GM23338 (cell line): ENCODE results near the gene HNRNPM. TPM values are rescaled to one million over a fixed set of nuclear protein-coding genes. Genes with fewer than 3 reads are reported as not detected.

ENCODE experiments used
- ATAC-seq: fragments of 200-7000 bp; cut with Tn5 transposase; 3 replicates; pipeline ENCODE4 v1.9.1; 2020
- DNase-seq: peaks from one replicate; pipeline ENCODE4 v3.0.0-alpha.2; 2015; ENCODE audit warnings: low spot score
- H2AFZ ChIP-seq: fragments of 200-600 bp; sonication (generic); 2 replicates; pipeline ENCODE4 v1.8.0; 2016; ENCODE audit warnings: antibody characterized with exemption, mild to moderate bottlenecking, moderate library complexity
- H3F3A ChIP-seq: fragments of 200-600 bp; sonication (generic); replicated peaks from 2 replicates; pipeline ENCODE4 v1.8.0; 2017; ENCODE audit warnings: antibody characterized with exemption, mixed run types, low read depth
- H3K27ac ChIP-seq: fragments of 200-600 bp; sonication (generic); 2 replicates; pipeline ENCODE4 v1.6.1; 2016; ENCODE audit warnings: low read depth
- H3K27me3 ChIP-seq: fragments of 200-600 bp; sonication (generic); 2 replicates; pipeline ENCODE4 v1.8.0; 2016; ENCODE audit warnings: mild to moderate bottlenecking, mixed run types, moderate library complexity; ENCODE audit not compliant: insufficient read depth
- H3K36me3 ChIP-seq: fragments of 200-600 bp; sonication (generic); 2 replicates; pipeline ENCODE4 v1.8.0; 2016; ENCODE audit warnings: mild to moderate bottlenecking; ENCODE audit not compliant: insufficient read depth
- H3K4me1 ChIP-seq: fragments of 200-600 bp; sonication (generic); 2 replicates; pipeline ENCODE4 v1.8.0; 2016; ENCODE audit warnings: mild to moderate bottlenecking, moderate library complexity; ENCODE audit not compliant: insufficient read depth
- H3K4me2 ChIP-seq: fragments of 200-600 bp; sonication (generic); 2 replicates; pipeline ENCODE4 v1.7.1; 2017; ENCODE audit warnings: mixed run types
- H3K4me3 ChIP-seq: fragments of 200-600 bp; sonication (generic); 2 replicates; pipeline ENCODE4 v1.6.1; 2016; ENCODE audit warnings: mixed run types
- H3K79me2 ChIP-seq: fragments of 200-600 bp; sonication (generic); replicated peaks from 2 replicates; pipeline ENCODE4 v1.8.0; 2017; ENCODE audit warnings: mild to moderate bottlenecking; ENCODE audit not compliant: insufficient read depth
- H3K9me2 ChIP-seq: fragments of 200-600 bp; sonication (generic); 2 replicates; pipeline ENCODE4 v1.8.0; 2017; ENCODE audit not compliant: insufficient read depth
- H4K20me1 ChIP-seq: fragments of 200-600 bp; sonication (generic); replicated peaks from 2 replicates; pipeline ENCODE4 v1.8.0; 2017; ENCODE audit warnings: mild to moderate bottlenecking; ENCODE audit not compliant: insufficient read depth
- H3K27ac Mint-ChIP-seq: 2 replicates; pipeline ENCODE4 v1.8.0; 2020; ENCODE audit warnings: inconsistent platforms, mild to moderate bottlenecking, moderate library complexity, mixed read lengths
- H3K27me3 Mint-ChIP-seq: 3 replicates; pipeline ENCODE4 v1.8.0; 2022; ENCODE audit warnings: low read depth, mild to moderate bottlenecking, moderate library complexity, mixed read lengths, inconsistent platforms; ENCODE audit not compliant: insufficient read depth, poor library complexity
- H3K36me3 Mint-ChIP-seq: 3 replicates; pipeline ENCODE4 v1.8.0; 2021; ENCODE audit warnings: low read depth, mild to moderate bottlenecking, inconsistent platforms, moderate library complexity, mixed read lengths
- H3K4me1 Mint-ChIP-seq: 3 replicates; pipeline ENCODE4 v1.8.0; 2020; ENCODE audit warnings: mild to moderate bottlenecking, inconsistent platforms, mixed read lengths
- H3K4me3 Mint-ChIP-seq: 3 replicates; pipeline ENCODE4 v1.8.0; 2021; ENCODE audit warnings: moderate library complexity, mild to moderate bottlenecking, inconsistent platforms, mixed read lengths
- H3K9me3 Mint-ChIP-seq: 3 replicates; pipeline ENCODE4 v1.8.0; 2020; ENCODE audit warnings: moderate library complexity, mild to moderate bottlenecking, inconsistent platforms, mixed read lengths
- CREB1 ChIP-seq: fragments of 250-450 bp; sonication (Bioruptor Pico); IDR thresholded peaks from 2 replicates; pipeline ENCODE4 v1.5.0; 2020; ENCODE audit warnings: low read depth, mild to moderate bottlenecking, moderate library complexity
- JUNB ChIP-seq: IDR thresholded peaks from one replicate; pipeline ENCODE4 v1.6.1; 2016; ENCODE audit warnings: antibody characterized with exemption; ENCODE audit not compliant: unreplicated experiment
- NANOG ChIP-seq: IDR thresholded peaks from 2 replicates; pipeline ENCODE4 v1.6.1; 2016; ENCODE audit warnings: antibody characterized with exemption, borderline replicate concordance
- POLR2AphosphoS5 ChIP-seq: IDR thresholded peaks from 2 replicates; pipeline ENCODE4 v1.6.1; 2016; ENCODE audit warnings: antibody characterized with exemption, low read depth
- REST ChIP-seq: IDR thresholded peaks from one replicate; pipeline ENCODE4 v1.6.1; 2018; ENCODE audit warnings: antibody characterized with exemption; ENCODE audit not compliant: unreplicated experiment
- STAT1 ChIP-seq: IDR thresholded peaks from one replicate; pipeline ENCODE4 v1.6.1; 2016; ENCODE audit warnings: antibody characterized with exemption; ENCODE audit not compliant: unreplicated experiment
- ZNF114 ChIP-seq: fragments of 250-450 bp; sonication (Bioruptor Pico); IDR thresholded peaks from 2 replicates; pipeline ENCODE4 v1.5.0; 2020; ENCODE audit warnings: mild to moderate bottlenecking, moderate library complexity
- ZNF331 ChIP-seq: fragments of 250-450 bp; sonication (Bioruptor Pico); IDR thresholded peaks from 2 replicates; pipeline ENCODE4 v1.5.0; 2020; ENCODE audit warnings: low read depth, mild to moderate bottlenecking, moderate library complexity
- ZNF462 ChIP-seq: fragments of 250-450 bp; sonication (Bioruptor Pico); IDR thresholded peaks from 2 replicates; pipeline ENCODE4 v1.5.0; 2020; ENCODE audit warnings: mild to moderate bottlenecking, moderate library complexity
- polyA plus RNA-seq: library from polyadenylated mRNA; unstranded; fragments of >200 nt; fragmentation: Nextera tagmentation; extraction: Ambion mirVana; gene quantifications from 2 replicates; pipeline ENCODE4 v1.2.1, GENCODE V29; 2016
- total RNA-seq: library from RNA; depleted of rRNA; stranded (reverse); fragments of >200 nt; shearing (Covaris generic); gene quantifications from 2 replicates; pipeline ENCODE4 v1.2.3, GENCODE V29; 2014
- TF ChIP-seq, protein P1 (sequence below): IDR thresholded peaks from 2 replicates; pipeline ENCODE4 v1.6.1; 2016; ENCODE audit warnings: antibody characterized with exemption

Gene HNRNPM
- total and polyA plus RNA-seq, 2 experiments from 2014 or later = 291 to 389 TPM

- TF ChIP-seq ZNF462 (CRISPR knock-in tag) = no peak
- TF ChIP-seq, protein P1, sequence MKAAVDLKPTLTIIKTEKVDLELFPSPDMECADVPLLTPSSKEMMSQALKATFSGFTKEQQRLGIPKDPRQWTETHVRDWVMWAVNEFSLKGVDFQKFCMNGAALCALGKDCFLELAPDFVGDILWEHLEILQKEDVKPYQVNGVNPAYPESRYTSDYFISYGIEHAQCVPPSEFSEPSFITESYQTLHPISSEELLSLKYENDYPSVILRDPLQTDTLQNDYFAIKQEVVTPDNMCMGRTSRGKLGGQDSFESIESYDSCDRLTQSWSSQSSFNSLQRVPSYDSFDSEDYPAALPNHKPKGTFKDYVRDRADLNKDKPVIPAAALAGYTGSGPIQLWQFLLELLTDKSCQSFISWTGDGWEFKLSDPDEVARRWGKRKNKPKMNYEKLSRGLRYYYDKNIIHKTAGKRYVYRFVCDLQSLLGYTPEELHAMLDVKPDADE = no peak
- no peak for TF ChIP-seq STAT1
- no peak for TF ChIP-seq ZNF331
- TF ChIP-seq JUNB = no peak
- TF ChIP-seq NANOG = no peak
- TF ChIP-seq CREB1 (CRISPR knock-in tag) = no peak
These were observed 39.6 kb downstream of the HNRNPM start (continued) for GRCh38 chr19:8484331-8484894.

GRCh38 chr19:8485561-8486371, 41.0 kb downstream of the HNRNPM start:
- Mint-ChIP-seq H3K9me3 (no peaks in the 10 kb centered on the region; the same call in 1 of the 3 replicates), H3K4me3 (no peak overlapping the region), H3K36me3 (peaks cover 92% of the 10 kb centered on the region), H3K27ac (no peak overlapping the region), H3K27me3 (peaks cover 28% of the 10 kb centered on the region), H3K4me1 (peaks cover 22% of the 10 kb centered on the region)
- no peak for TF ChIP-seq ZNF331
- no peak for TF ChIP-seq JUNB
- no peak for TF ChIP-seq NANOG
- no peak for TF ChIP-seq ZNF114 (CRISPR knock-in tag)
- 0 out of 2 replicates have a peak, but pooled peaks have one; percentile 21 for TF ChIP-seq POLR2AphosphoS5
- no peak for TF ChIP-seq CREB1 (CRISPR knock-in tag)
- no peak for TF ChIP-seq REST
- ATAC-seq (no peak), DNase-seq (no peak)
- Histone ChIP-seq H3K79me2 (peaks cover 44% of the 10 kb centered on the region), H3K36me3 (peaks cover 50% of the 10 kb centered on the region), H3K4me1 (no peaks in the 10 kb centered on the region), H3K4me2 (no peak overlapping the region), H3K27ac (0 out of 2 replicates have a peak overlapping the region, but pooled peaks have one; percentile 66), H4K20me1 (peaks cover 39% of the 10 kb centered on the region), H3K27me3 (no peaks in the 10 kb centered on the region), H3K4me3 (no peak overlapping the region), H2AFZ (no peak overlapping the region), H3F3A (peaks cover 65% of the 10 kb centered on the region), H3K9me2 (no peaks in the 10 kb centered on the region)
